Astrocyte of the spinal cord (primary cell): Measurements from ENCODE around the gene FAT1.
"Not testable (repeated sequence)": the region's sequence is repeated elsewhere in the genome, so short reads cannot be mapped to it uniquely, and the experiment has no call there.

Experiments used
- DNase-seq: peaks from one replicate; pipeline ENCODE4 v3.0.0; 2011; ENCODE audit warnings: low read depth, low spot score
- H3K4me3 ChIP-seq: 2 replicates; pipeline ENCODE4 v1.5.1; 2011; ENCODE audit warnings: low read depth, mild to moderate bottlenecking, low read length, moderate library complexity
- CTCF ChIP-seq: IDR thresholded peaks from 2 replicates; pipeline ENCODE4 v1.5.1; 2012; ENCODE audit warnings: low read depth, mild to moderate bottlenecking, low read length, inconsistent platforms
- in situ Hi-C: cut with HindIII; loops from 2 replicates; pipeline ENCODE4 v1.10.0; 2017; ENCODE audit warnings: low sequenced_read_pairs

FAT1 gene

GRCh38 chr4:186669159-186669731 is 54.4 kb downstream of the FAT1 start:
- in situ Hi-C loops = no loop called here
- peak; percentile 37 for TF ChIP-seq CTCF
- peak; percentile 78 for DNase-seq
- H3K4me3 ChIP-seq = no peak overlapping the region

GRCh38 chr4:186666750-186667149 is 56.9 kb downstream of the FAT1 start:
- no peak for TF ChIP-seq CTCF
- in situ Hi-C loops = no loop called here
- no peak for DNase-seq
- H3K4me3 ChIP-seq = no peak overlapping the region

GRCh38 chr4:186666252-186666651 is 57.4 kb downstream of the FAT1 start:
- DNase-seq = no peak
- no peak for TF ChIP-seq CTCF
- in situ Hi-C loops = no loop called here
- no peak overlapping the region for H3K4me3 ChIP-seq

- no peak overlapping the region for H3K4me3 ChIP-seq
- no peak for TF ChIP-seq CTCF
- no peak for DNase-seq
- in situ Hi-C loops = no loop called here
Observed at GRCh38 chr4:186660403-186660802, 63.3 kb downstream of the FAT1 start.

GRCh38 chr4:186659935-186660334 is 63.7 kb downstream of the FAT1 start:
- in situ Hi-C loops = no loop called here
- no peak overlapping the region for H3K4me3 ChIP-seq
- no peak for TF ChIP-seq CTCF
- DNase-seq = no peak

GRCh38 chr4:186659456-186659855 is 64.2 kb downstream of the FAT1 start:
- DNase-seq, H3K4me3 ChIP-seq, in situ Hi-C loops: not testable (repeated sequence)

GRCh38 chr4:186658657-186659056 is 65.0 kb downstream of the FAT1 start:
- in situ Hi-C loops = no loop called here
- H3K4me3 ChIP-seq = no peak overlapping the region
- DNase-seq = no peak
- no peak for TF ChIP-seq CTCF
